HuH-7 (cell line): ENCODE data around the gene AGRN.
A peak's percentile ranks its signal among the peaks of the same experiment; 100 is the strongest.
"Not testable (repeated sequence)": the region's sequence is repeated elsewhere in the genome, so short reads cannot be mapped to it uniquely, and the experiment has no call there.

Experiments
- DNase-seq: peaks from one replicate; pipeline ENCODE4 v3.0.0; 2011; ENCODE audit warnings: low spot score

AGRN gene

GRCh38 chr1:981955-982558, 37.9 kb upstream of the AGRN start, which contains the start of gene PERM1:
Gene PERM1, minus strand, starts transcription at chr1:982093. Its CDS starts 1,064 bp downstream, at chr1:981029.
- no peak for DNase-seq

DNA sequence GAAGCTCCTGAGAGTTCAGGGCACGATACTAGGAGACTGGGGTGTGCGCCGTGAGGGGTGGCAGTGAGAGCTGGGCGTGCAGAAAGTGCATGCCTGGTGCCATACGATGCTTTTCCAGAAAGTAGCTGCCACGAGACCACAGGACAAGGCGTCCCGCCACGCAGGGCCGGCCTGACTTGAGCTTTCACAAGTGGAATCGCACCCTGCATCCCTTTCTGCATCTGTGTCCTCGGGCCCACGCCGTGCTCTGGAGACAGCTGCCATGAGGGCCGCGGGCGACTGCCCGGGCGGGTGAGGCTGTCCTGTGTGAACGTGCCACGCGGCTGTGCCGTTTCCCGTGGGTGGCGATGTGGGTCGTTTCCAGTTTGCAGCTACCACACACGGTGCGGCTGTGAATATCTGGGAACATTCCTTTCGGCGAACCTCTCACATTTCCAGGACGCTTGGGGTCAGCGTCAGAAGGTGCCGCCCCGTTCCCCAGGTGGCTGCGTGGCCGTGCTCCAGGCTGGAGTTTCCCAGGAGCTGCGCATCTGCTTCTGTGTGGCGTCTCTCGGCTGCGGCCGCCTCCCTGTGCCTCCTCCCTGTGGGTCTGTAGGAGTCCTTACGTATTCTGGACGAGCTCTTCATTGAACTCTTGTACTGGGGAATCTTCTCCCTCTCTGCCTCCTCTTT, 37.0 kb upstream of the AGRN start:
- DNase-seq = no peak

GRCh38 chr1:983798-984475, 36.0 kb upstream of the AGRN start:
- DNase-seq = no peak

DNA sequence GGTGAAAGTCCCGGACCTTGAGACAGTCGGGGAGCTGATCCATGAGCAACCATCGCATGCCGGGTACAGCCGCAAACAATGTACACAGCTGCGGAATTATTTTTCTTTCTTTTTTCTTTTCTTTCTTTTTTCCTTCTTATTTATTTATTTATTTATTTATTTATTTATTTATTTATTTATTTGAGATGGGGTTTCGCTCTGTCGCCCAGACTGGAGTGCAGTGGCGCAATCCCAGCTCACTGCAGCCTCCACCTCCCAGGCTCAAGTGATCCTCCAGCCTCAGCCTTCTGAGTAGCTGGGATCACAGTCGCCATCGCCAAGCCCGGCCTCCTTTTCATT, 35.5 kb upstream of the AGRN start:
- no peak for DNase-seq

- no peak for DNase-seq
Observed at GRCh38 chr1:985126-985525, 34.8 kb upstream of the AGRN start.

DNA sequence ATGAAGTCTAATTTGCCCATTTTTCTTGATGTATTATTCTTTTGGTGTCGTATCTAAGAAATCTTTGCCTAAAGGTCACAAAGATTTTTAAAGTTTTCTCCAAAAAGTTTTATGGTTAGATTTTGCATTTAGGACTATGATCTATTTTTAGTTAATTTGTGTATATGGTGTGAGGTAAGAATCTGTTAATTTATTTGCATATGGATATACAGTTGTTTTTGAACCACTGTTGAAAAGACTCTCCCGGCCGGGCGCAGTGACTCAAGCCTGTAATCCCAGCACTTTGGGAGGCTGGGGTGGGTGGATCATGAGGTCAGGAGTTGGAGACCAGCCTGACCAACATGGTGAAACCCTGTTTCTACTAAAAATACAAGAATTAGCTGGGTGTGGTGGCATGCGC, 31.9 kb upstream of the AGRN start:
- DNase-seq = not testable (repeated sequence)

- not testable (repeated sequence) for DNase-seq
Observed at GRCh38 chr1:991275-991674, 28.6 kb upstream of the AGRN start.

GRCh38 chr1:991895-992294, 28.0 kb upstream of the AGRN start:
- no peak for DNase-seq

DNA sequence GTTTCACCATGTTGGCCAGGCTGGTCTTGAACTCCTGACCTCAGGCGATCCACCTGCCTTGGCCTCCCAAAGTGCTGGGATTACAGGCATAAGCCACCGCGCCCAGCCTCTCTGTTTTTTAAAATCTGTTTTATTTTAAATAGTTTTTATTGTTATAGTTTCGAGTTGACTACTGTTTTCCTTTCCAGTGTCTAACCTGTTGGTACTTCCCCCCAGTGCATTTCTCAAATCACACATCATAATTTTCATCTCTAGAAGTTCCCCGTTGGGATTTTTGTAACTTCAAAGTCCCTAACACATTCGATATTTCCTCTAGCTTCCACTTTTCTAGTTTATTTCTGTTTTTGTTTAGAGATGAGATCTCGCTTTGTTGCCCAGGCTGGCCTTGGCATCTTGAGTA, 27.6 kb upstream of the AGRN start:
- DNase-seq = no peak

GRCh38 chr1:993379-993995, 26.4 kb upstream of the AGRN start:
- no peak for DNase-seq

GRCh38 chr1:994546-994945, 25.4 kb upstream of the AGRN start:
- DNase-seq = not testable (repeated sequence)

DNA sequence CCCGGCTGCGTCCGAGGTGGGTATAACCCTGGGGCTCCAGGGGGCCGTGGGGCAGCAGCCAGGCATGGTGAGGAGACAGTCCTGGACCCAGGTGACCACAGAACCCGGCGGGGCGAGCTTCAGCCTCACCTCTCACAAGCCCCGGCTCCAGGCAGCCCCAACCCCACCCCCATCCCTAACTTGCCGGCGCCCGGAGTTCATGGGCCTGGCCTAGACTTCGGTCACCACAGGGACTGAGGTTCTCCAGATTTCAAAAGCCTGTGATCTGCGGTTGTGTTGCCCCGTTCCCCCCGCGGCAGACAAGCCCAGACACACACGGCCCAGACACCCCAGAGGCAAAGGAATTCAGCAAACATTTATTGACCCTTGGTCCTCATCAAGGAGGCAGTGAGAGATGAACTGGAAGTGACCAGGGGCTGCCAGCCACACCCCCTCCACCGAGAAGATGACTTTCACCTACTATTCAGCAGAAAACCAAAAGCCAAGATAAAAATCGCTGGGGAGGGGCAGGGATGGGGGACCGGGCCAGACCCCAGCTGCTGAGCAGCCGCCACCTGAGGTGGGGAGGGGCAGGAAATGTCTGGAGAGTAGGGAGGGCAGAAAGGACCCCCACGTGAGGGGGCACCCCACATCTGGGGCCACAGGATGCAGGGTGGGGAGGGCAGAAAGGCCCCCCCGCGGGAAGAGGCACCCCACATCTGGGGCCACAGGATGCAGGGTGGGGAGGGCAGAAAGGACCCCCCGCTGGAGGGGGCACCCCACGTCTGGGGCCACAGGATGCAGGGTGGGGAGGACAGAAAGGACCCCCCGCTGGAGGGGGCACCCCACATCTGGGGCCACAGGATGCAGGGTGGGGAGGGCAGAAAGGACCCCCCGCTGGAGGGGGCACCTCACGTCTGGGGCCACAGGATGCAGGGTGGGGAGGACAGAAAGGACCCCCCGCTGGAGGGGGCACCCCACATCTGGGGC, 24.0 kb upstream of the AGRN start:
- DNase-seq = no peak

GRCh38 chr1:996851-997712, 22.8 kb upstream of the AGRN start:
- DNase-seq = no peak

DNA sequence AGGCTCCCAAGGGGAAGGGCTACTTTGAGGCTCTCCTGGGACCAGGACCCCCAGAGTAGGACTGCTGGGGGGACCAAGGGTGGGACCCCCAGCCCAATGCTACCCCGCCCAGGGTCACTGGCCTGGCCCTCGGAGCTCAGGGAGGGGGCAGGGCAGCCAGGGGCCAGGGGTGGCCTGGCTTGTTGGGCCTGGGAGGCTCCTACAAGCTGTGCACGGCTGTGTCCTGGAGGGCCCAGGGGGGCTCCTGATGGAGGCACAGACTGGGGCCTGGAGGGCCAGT, 22.3 kb upstream of the AGRN start:
- DNase-seq = no peak

DNA sequence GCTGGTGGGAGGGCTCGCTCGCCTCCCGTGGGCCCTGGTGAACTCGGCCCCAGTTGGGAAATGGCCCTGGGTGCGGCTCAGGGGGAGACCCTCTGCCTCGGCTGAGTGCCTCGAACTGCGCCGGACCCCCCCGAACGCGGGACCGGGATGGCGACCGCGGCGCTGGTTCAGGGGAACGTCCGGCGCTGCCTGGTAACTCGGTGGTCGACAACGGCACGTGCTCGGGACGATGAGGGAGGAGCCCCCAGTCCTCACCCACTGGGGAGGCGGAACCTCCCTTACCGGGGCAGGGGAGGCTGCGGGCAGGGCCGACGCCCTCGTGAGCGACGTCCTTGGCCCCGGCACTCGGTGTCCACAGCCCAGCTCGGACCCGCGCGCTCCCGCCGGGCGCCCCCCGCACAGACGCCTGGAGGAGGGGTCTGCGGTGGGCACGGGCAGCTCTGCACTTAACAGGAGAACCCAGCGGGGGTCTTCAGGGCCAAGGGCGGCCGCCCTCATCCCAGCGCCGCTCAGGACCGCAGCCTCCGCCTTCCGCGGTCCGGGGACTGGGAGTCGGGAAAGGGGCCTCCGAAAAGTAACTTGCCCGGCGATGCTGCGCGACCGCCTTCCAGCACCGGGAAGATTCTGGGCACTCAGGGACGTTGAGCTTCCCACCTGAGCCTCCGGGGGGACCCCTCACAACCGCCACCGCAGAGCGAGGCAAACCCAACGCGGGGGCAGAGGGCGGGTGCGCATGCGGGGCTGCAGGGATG, 21.8 kb upstream of the AGRN start:
- DNase-seq = no peak

DNA sequence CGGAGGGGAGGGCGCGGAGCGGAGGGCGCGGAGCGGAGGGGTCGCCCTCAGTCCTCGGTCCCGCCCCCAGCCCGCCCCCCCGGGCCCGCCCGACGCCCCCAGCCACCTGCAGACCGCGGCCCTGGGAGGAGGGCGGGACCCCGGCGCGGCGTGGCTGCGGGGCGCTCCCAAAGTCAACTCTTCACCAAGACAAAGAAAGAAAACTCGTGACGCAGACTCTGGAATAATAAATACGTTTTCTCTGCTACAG, 21.2 kb upstream of the AGRN start:
- no peak for DNase-seq

DNA sequence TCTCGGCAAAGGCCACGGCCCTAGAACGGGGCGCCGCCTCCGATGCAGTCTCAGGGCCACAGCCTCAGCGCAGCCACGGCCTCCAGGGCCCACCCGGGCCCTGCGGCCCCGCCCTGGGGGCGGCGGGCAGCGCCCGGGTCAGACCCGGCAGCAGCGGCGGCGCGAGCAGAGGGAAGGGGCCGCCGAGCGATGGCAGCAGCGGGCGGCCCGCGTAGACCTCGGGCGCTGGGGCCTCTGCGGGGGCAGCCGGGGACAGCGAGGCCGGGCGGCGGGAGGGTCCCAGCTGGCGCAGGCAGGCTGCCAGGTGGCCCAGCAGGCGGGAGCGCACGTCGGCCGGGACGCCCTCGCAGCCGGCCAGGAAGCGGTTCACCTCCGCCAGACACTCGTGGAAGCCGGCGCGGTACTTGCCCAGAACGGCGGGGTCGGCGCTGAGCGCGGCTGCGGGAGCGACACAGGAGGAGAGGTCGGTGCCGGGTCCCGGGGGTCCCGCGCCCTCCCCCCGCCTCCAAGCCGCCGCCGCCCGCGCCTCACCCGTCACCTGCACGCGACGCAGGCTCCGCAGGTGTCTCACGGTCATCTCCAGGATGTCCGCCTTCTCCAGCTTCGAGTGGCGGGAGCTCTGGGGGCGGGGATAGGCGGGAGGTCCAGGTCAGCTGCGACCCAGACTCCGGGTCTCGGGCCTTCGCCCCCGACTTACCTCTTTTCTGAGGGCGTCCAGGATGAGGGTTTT, 20.8 kb upstream of the AGRN start:
- peak; percentile 20 for DNase-seq

GRCh38 chr1:999725-1000356, 20.1 kb upstream of the AGRN start, which contains the start of gene HES4:
Gene HES4, minus strand, starts transcription at chr1:1000097. Its CDS starts 124 bp downstream, at chr1:999973.
- DNase-seq = peak; percentile 91

DNA sequence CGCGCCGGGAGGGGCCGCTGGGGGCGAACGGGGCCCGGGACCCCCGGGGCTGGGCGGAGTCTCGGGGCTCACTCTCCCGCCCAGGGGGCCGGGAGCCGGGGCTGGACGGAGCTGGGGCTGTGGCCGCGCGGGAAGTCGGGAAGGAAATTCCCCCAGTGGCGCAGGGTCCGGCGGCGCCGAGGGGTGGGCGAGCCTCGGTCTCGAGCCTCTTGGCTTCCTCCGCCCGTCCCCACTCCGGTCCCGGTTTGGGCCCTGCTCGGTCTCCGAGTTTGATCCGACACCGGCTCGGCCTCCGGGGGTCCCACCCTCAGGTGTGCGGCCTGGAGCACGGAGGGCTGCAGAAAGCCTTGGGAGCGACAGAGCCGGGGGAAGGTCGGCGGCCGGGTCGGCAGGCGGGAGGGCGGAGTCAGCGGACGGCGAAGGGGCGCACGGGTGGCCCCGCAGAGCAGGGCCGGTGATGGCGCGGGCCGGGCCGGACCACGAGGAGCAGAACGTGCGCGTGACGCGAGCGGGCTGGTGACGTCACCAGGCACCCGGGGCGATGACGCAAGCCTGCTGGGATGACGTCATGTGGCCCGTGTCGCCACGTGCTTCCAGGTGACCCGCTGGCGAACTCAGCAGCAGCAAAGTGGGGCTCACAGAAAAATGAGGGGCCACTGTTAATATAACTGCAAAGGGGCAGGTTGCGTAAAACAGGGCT, 19.4 kb upstream of the AGRN start:
- peak; percentile 94 for DNase-seq
